ENCODE measurements around the gene RFNG.

DNA sequence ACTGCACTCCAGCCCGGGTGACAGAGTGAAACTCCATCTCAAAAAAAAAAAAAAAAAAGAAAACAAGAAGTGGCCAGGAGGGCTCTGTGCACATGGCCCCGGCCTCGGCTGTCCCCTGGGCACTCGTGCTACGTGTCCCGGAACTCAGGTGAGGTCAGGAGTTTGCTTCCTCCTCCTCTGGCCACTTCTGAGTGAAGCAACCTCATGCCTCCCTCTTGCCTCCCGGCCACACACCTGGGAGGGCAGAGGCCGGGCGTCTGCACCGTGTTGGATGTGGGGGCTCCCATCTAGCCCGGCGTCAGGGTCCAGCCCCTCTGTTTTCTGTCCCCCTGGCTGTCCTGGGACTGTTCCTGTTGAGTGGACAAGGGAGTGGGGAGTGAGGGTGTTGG, 52.0 kb downstream of the RFNG start:
- TF ChIP-seq EZH2phosphoT487 (IDR thresholded peaks at IDR 0.05), result no peak
- TF ChIP-seq, protein P1, sequence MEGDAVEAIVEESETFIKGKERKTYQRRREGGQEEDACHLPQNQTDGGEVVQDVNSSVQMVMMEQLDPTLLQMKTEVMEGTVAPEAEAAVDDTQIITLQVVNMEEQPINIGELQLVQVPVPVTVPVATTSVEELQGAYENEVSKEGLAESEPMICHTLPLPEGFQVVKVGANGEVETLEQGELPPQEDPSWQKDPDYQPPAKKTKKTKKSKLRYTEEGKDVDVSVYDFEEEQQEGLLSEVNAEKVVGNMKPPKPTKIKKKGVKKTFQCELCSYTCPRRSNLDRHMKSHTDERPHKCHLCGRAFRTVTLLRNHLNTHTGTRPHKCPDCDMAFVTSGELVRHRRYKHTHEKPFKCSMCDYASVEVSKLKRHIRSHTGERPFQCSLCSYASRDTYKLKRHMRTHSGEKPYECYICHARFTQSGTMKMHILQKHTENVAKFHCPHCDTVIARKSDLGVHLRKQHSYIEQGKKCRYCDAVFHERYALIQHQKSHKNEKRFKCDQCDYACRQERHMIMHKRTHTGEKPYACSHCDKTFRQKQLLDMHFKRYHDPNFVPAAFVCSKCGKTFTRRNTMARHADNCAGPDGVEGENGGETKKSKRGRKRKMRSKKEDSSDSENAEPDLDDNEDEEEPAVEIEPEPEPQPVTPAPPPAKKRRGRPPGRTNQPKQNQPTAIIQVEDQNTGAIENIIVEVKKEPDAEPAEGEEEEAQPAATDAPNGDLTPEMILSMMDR (IDR thresholded peaks at IDR 0.05), result no peak
- no peak for TF ChIP-seq EZH2 (IDR thresholded peaks at IDR 0.05)

All from neural progenitor cell (in vitro differentiated cells).